Measurements from ENCODE around the gene NDST1. TPM values are rescaled to one million over a fixed set of nuclear protein-coding genes. Genes with fewer than 3 reads are reported as not detected.
"Not testable (repeated sequence)": the region's sequence is repeated elsewhere in the genome, so short reads cannot be mapped to it uniquely, and the experiment has no call there.

The NDST1 gene
- polyA plus RNA-seq, 1 experiment = 89.7 TPM

DNA sequence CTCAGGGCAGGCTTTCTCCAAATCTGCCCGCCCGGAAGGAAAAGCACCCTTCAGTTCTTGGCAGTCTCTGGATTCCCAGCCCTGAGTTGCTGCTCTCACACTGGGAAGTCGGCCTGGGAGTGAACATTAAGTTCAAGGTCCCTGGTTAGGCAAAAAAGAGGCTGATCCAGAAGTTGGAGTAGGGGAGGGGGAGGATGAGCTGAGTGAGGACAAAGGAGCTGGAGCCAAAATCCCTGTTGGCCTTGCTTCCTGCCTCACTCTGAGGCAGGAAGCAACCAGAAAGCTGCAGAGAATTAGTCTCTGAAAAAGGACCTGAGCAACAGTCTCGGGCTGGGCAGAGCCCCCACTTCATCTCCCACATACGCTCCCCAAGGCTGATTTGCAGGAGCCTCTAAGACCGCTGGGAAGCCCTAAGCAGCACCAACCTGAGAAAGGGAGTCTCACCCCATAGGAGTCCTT lies 43.3 kb upstream of the NDST1 start:
- no peaks in the 10 kb centered on the region for H3K36me3 ChIP-seq (ENCODE audit: control insufficient read depth, insufficient read depth, low read length)
- ChIA-PET CTCF (interaction anchor here (0.6 to 2.6 kb wide), 7 partner anchors 14 to 337 kb away, joined by 3 to 9 read pairs (median 4); no protein-coding TSS in a partner anchor), POLR2A (interaction anchor here (0.6 kb wide), 2 partner anchors 9 to 15 kb away, joined by 3 read pairs; no protein-coding TSS in a partner anchor)
- H3K4me3 ChIP-seq (ENCODE audit: low read depth, low read length) = no peak overlapping the region
- no peaks in the 10 kb centered on the region for H3K27me3 ChIP-seq (ENCODE audit: control insufficient read depth, insufficient read depth, low read length)
- DNase-seq (ENCODE audit: low read depth) = no peak
- TF ChIP-seq, protein P1, sequence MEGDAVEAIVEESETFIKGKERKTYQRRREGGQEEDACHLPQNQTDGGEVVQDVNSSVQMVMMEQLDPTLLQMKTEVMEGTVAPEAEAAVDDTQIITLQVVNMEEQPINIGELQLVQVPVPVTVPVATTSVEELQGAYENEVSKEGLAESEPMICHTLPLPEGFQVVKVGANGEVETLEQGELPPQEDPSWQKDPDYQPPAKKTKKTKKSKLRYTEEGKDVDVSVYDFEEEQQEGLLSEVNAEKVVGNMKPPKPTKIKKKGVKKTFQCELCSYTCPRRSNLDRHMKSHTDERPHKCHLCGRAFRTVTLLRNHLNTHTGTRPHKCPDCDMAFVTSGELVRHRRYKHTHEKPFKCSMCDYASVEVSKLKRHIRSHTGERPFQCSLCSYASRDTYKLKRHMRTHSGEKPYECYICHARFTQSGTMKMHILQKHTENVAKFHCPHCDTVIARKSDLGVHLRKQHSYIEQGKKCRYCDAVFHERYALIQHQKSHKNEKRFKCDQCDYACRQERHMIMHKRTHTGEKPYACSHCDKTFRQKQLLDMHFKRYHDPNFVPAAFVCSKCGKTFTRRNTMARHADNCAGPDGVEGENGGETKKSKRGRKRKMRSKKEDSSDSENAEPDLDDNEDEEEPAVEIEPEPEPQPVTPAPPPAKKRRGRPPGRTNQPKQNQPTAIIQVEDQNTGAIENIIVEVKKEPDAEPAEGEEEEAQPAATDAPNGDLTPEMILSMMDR (IDR thresholded peaks at IDR 0.05; ENCODE audit: insufficient read depth, low read depth, low read length) = no peak

DNA sequence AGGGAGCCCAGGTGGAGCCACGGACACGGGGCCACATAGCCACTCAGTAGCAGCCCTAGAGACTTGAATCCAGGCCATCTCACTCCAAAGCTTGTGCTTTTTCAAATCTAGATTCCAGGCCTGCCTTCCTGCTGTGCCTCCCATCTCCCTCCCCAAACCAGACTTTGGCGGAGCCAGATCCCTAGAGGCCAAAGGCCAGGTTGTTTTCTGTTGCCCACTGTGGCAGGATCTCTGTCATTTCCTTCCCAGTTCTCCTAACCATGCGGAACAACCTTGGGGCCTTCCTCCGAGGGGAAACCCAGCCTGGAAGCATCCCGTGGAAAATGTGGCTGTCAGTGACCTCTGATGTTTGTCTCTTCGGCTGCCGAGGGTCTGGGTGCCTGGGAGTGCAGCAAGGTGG lies 42.0 kb upstream of the NDST1 start:
- DNase-seq (ENCODE audit: low read depth) = no peak
- Histone ChIP-seq H3K4me3 (ENCODE audit: low read depth, low read length) (no peak overlapping the region), H3K27me3 (ENCODE audit: control insufficient read depth, insufficient read depth, low read length) (no peaks in the 10 kb centered on the region), H3K36me3 (ENCODE audit: control insufficient read depth, insufficient read depth, low read length) (no peaks in the 10 kb centered on the region)
- TF ChIP-seq, protein P1 (IDR thresholded peaks at IDR 0.05; ENCODE audit: insufficient read depth, low read depth, low read length) = no peak
- ChIA-PET CTCF (interaction anchor here (0.7 kb wide), 1 partner anchor 17 kb away, joined by 3 read pairs; no protein-coding TSS in a partner anchor), POLR2A (no interaction called here)

DNA sequence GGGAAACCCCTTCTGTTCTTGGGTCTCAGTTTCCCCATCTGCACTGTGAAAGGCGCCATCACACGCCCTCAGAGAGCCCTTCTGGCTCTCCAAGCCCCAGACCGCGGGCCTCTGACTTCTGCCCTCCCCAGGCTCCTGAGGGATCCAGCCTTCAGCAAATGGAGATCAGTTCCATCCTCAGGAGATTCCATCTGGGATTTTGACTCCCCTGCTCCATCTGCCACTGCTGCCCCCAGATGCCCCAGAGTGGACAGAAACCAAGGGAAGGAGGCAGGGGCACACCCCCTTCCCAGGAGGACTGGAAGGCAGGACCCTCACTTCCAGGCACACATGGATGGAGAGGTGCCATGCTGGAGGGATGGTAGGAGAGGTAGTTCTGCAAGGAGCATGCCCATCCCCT lies 39.7 kb upstream of the NDST1 start:
- CTCF ChIA-PET = interaction anchor here (1.1 to 1.6 kb wide), 2 partner anchors 77 to 92 kb away, joined by 4 to 7 read pairs; no protein-coding TSS in a partner anchor
- H3K36me3 ChIP-seq (ENCODE audit: control insufficient read depth, insufficient read depth, low read length) = no peaks in the 10 kb centered on the region
- DNase-seq (ENCODE audit: low read depth) = no peak
- no peaks in the 10 kb centered on the region for H3K27me3 ChIP-seq (ENCODE audit: control insufficient read depth, insufficient read depth, low read length)
- POLR2A ChIA-PET = no interaction called here
- no peak overlapping the region for H3K4me3 ChIP-seq (ENCODE audit: low read depth, low read length)
- TF ChIP-seq, protein P1 (IDR thresholded peaks at IDR 0.05; ENCODE audit: insufficient read depth, low read depth, low read length) = no peak

DNA sequence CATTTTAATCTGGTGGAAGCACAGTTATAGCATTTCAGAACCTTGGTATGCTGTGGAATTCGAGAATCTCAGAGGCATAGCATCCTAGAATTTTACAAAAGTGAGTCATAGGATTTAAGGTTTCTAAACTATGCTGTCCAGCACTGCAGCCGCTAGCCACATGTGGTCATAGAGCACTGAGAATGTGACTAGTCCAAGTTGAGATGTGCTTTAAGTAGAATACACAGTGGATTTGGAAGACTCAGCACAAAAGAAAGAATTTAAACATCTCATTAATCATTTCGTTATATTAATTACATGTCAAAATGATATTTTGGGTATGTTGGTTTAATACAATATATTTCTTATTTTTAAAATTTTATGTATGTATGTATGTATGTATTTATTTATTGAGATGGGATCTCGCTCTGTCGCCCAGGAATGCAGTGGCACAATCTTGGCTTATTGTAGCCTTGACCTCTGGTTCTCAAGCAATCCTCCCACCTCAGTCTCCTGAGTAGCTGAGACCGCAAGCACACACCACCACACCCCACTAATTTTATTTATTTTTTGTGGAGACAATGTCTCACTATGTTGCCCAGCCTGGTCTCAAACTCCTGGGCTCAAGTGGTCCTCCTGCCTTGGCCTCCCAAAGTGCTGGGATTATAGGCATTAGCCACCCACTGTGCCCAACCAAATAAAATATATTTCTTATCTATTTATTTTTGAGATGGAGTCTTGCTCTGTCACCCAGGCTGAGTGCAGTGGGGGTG lies 38.0 kb upstream of the NDST1 start:
- Histone ChIP-seq H3K4me3 (ENCODE audit: low read depth, low read length) (no peak overlapping the region), H3K36me3 (ENCODE audit: control insufficient read depth, insufficient read depth, low read length) (no peaks in the 10 kb centered on the region), H3K27me3 (ENCODE audit: control insufficient read depth, insufficient read depth, low read length) (no peaks in the 10 kb centered on the region)
- TF ChIP-seq, protein P1 (IDR thresholded peaks at IDR 0.05; ENCODE audit: insufficient read depth, low read depth, low read length) = no peak
- ChIA-PET CTCF (interaction anchor here (0.9 to 1.0 kb wide), 2 partner anchors 11 to 18 kb away, joined by 3 to 4 read pairs; no protein-coding TSS in a partner anchor), POLR2A (interaction anchor here (0.6 kb wide), 1 partner anchor 1247 kb away, joined by 3 read pairs; no protein-coding TSS in a partner anchor)
- DNase-seq (ENCODE audit: low read depth) = peak; percentile 97

DNA sequence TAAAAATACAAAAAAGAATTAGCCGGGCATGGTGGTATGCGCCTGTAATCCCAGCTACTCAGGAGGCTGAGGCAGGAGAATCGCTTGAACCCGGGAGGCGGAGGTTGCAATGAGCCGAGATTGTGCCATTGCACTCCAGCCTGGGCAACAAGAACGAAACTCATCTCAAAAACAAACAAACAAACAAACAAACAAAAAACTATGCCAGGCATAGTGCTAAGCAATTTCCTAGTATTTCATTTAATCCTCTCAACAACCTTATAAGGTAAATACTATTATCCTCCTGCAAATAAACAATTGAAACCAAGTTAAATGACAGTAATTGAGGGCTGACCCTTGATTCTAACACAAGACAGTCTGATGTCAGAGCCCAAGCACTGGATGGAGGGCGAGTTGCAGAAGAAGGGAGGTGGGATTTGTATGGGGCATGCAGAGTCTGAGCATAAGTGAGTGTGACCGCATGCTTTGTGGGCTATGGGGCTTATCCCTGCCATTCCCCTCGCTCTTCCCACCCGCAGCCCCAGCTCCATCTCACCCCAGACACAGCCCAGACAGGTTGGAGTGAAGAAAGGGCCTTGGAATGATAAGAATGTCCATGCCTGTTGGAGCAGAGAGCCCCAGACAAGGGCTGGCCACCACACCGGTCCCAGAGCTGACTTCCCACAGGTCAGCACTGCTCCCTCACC lies 34.1 kb upstream of the NDST1 start:
- TF ChIP-seq, protein P1 (IDR thresholded peaks at IDR 0.05; ENCODE audit: insufficient read depth, low read depth, low read length) = peak; percentile 19; the same call in 1 of the 2 replicates
- Histone ChIP-seq H3K27me3 (ENCODE audit: control insufficient read depth, insufficient read depth, low read length) (no peaks in the 10 kb centered on the region), H3K36me3 (ENCODE audit: control insufficient read depth, insufficient read depth, low read length) (no peaks in the 10 kb centered on the region), H3K4me3 (ENCODE audit: low read depth, low read length) (no peak overlapping the region)
- ChIA-PET CTCF (interaction anchor here (0.6 to 1.7 kb wide), 6 partner anchors 9 to 72 kb away, joined by 3 to 6 read pairs (median 3); partner anchors contain the start of gene NDST1), POLR2A (interaction anchor here (0.5 to 1.5 kb wide), 4 partner anchors 9 to 310 kb away, joined by 3 to 40 read pairs (median 12); no protein-coding TSS in a partner anchor)
- DNase-seq (ENCODE audit: low read depth) = no peak

DNA sequence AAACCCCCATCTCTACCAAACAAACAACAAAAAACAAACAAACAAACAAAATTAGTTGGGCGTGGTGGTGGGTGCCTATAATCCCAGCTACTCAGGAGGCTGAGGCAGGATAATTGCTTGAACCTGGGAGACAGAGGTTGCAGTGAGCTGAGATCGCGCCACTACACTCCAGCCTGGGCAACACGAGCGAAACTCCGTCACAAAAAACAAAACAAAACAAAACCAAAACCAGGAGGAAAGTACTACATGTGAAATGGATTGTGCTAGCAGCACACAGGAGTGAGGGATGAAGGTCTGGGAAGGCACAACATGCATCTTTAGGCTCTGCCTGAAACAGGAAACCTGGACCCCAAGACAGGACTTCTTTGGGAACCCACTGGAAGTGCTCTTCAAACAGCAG lies 31.4 kb upstream of the NDST1 start:
- H3K27me3 ChIP-seq (ENCODE audit: control insufficient read depth, insufficient read depth, low read length); H3K4me3 ChIP-seq (ENCODE audit: low read depth, low read length); CTCF ChIA-PET; POLR2A ChIA-PET; H3K36me3 ChIP-seq (ENCODE audit: control insufficient read depth, insufficient read depth, low read length); DNase-seq (ENCODE audit: low read depth): not testable (repeated sequence)

All from BJ (cell line).